AG09309 (cell line): Measurements from ENCODE around the gene DSC3.

ENCODE experiments used
- DNase-seq: peaks from one replicate; pipeline ENCODE4 v3.0.0-alpha.2; 2010; ENCODE audit warnings: low read depth
- H3K4me3 ChIP-seq: 2 replicates; pipeline ENCODE4 v1.5.1; 2011; ENCODE audit warnings: mild to moderate bottlenecking, low read depth, low read length, moderate library complexity; ENCODE audit not compliant: control insufficient read depth
- TF ChIP-seq, protein P1 (sequence below): IDR thresholded peaks from 2 replicates; pipeline ENCODE4 v1.5.1; 2011; ENCODE audit warnings: mild to moderate bottlenecking, low read depth, low read length, inconsistent platforms; ENCODE audit not compliant: insufficient read depth, control insufficient read depth; ENCODE audit errors: missing control alignments

Gene DSC3

GRCh38 chr18:31042406-31043181 is at the start of gene DSC3:
Gene DSC3, minus strand, starts transcription at chr18:31042742. Its CDS starts 82 bp downstream, at chr18:31042660.
- TF ChIP-seq, protein P1, sequence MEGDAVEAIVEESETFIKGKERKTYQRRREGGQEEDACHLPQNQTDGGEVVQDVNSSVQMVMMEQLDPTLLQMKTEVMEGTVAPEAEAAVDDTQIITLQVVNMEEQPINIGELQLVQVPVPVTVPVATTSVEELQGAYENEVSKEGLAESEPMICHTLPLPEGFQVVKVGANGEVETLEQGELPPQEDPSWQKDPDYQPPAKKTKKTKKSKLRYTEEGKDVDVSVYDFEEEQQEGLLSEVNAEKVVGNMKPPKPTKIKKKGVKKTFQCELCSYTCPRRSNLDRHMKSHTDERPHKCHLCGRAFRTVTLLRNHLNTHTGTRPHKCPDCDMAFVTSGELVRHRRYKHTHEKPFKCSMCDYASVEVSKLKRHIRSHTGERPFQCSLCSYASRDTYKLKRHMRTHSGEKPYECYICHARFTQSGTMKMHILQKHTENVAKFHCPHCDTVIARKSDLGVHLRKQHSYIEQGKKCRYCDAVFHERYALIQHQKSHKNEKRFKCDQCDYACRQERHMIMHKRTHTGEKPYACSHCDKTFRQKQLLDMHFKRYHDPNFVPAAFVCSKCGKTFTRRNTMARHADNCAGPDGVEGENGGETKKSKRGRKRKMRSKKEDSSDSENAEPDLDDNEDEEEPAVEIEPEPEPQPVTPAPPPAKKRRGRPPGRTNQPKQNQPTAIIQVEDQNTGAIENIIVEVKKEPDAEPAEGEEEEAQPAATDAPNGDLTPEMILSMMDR = no peak
- DNase-seq = no peak
- no peak within 1 kb of the TSS for H3K4me3 ChIP-seq

GRCh38 chr18:31091350-31091749 is 48.8 kb upstream of the DSC3 start:
- TF ChIP-seq, protein P1 = no peak
- no peak overlapping the region for H3K4me3 ChIP-seq
- DNase-seq = no peak

DNA sequence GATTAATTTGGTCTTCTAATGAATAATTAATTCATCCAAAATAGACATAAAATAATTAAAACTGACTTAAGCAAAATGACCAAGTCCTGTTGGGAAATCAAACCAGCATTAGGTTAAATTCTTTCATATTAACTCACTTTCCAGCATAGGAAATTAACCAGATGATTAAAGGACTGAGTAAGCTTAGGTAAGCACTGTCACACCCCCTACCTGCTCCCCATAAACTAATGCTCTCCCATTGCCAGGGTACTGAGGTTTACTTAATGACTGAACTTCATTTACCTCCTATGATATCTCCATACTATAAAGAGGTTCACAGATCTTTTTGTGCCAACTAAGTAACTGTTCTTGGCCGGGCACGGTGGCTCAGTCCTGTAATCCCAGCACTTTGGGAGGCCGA is 46.0 kb upstream of the DSC3 start:
- DNase-seq = no peak
- TF ChIP-seq, protein P1 = no peak
- no peak overlapping the region for H3K4me3 ChIP-seq

DNA sequence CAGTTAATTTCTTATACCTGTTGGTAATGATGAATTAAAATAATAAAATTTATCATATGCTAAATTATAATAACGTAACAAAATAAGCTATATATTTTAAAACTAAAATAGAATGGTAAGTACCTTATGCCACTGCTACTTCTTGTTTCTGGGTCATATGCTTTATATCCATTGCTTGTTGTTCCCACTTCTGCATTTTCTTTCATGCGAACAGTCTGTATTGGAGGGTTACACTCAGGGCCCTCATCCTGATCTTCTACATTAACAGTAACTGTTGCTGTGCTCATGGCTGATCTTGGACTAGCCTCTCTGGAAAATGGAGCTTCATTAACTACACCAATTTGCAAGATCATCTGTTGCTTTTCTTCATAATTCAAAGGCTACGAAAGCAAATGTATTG is 37.4 kb upstream of the DSC3 start:
- no peak for DNase-seq
- TF ChIP-seq, protein P1 = no peak
- H3K4me3 ChIP-seq = no peak overlapping the region

DNA sequence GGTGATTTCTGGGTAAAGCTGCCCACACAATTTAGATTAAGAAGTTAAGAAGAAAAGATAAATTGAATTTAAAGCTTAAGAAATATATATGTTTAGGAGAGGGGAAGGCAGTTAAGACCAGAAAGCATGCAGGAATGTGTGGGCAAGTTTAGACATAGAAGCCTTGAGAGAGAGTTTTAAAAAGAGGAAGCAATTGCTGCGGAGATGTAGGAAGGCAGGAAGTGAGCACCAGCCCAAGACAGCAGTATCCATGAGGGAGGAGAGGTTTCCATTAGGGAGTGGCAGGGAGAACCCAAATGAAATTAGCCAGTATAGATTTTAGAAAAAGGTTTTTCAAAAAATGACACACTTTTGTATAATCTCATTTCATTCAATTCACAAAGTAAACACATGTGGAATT is 35.3 kb upstream of the DSC3 start:
- no peak for DNase-seq
- no peak overlapping the region for H3K4me3 ChIP-seq
- TF ChIP-seq, protein P1 = no peak

DNA sequence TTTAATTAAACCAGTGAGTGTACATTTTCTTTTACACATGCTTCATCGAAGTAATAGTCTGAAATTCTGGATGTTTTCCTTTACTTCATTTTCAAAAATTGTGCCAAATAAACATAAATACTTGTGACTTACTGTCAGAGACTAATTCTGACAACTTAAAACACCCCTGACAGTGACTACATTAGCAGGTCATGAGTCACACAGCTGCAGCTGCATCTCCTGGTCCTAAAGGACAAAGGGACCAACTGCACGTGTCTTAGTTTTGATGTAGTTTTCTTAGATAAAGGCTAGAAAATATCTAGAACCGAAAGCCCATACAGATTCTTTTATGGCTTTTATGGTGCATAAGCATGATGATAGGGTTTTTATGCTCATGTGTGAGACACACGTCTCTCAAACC is 29.6 kb upstream of the DSC3 start:
- TF ChIP-seq, protein P1 = no peak

More for the DNA sequence above, 29.6 kb upstream of the DSC3 start:
- DNase-seq = no peak
- no peak overlapping the region for H3K4me3 ChIP-seq
